ENCODE data around the gene MARF1. TPM values are rescaled to one million over a fixed set of nuclear protein-coding genes. Genes with fewer than 3 reads are reported as not detected.
A peak's percentile ranks its signal among the peaks of the same experiment; 100 is the strongest.
"Not testable (repeated sequence)": the region's sequence is repeated elsewhere in the genome, so short reads cannot be mapped to it uniquely, and the experiment has no call there.

MARF1 gene
- polyA plus RNA-seq, 1 experiment, result 31.6 TPM

- POLR2A ChIA-PET, result interaction anchor here (0.7 to 2.1 kb wide), 5 partner anchors 10 to 57 kb away, joined by 3 to 10 read pairs (median 4); partner anchors contain the start of gene MARF1
- Histone ChIP-seq H3K27me3 (ENCODE audit: control insufficient read depth, insufficient read depth, low read length) (no peaks in the 10 kb centered on the region), H3K9me3 (ENCODE audit: control insufficient read depth, insufficient read depth, low read length) (no peaks in the 10 kb centered on the region), H3K4me3 (ENCODE audit: low read depth, low read length) (no peak overlapping the region), H3K27ac (ENCODE audit: low read depth, low read length) (no peak overlapping the region)
- no peak for TF ChIP-seq CTCF (IDR thresholded peaks at IDR 0.05; ENCODE audit: low read depth, low read length)
- CTCF ChIA-PET, result interaction anchor here (0.8 to 1.4 kb wide), 3 partner anchors 10 to 29 kb away, joined by 3 to 6 read pairs (median 4); partner anchors contain the start of gene MARF1
- peak; percentile 90 for DNase-seq (ENCODE audit: low read depth, low spot score)
These were observed 10.3 kb upstream of the MARF1 start for GRCh38 chr16:15653227-15653626.

DNA sequence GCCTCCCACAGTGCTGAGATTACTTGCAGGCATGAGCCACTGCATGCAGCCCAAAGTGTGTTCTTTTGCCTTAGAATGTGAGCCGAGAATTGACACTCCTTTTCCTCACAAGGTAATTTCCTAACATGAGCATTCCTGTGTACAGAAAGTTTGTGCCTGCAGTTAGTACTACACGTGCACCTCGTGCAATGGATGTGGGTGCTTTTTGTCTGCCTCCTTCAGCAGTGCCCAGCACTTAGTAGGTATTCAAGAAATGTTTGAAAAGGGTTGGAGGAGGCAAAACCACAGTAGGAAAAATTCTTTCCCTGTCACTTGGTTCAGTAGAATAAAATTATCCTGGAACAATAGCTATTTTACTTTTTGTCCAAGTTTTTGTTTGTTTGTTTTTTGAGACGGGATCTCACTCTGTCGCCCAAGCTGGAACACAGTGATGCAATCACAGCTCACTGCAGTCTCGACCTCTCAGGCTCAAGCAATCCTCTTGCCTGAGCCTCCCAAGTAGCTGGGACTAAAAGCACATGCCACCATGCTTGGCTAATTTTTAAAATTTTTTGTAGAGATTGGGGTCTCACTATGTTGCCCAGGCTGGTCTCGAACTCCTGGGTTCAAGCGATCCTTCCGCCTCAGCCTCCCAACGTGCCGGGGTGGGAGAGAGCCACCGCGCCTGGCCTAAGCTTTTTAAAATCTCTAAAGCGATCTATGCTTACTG is 9.5 kb upstream of the MARF1 start:
- Histone ChIP-seq H3K9me3 (ENCODE audit: control insufficient read depth, insufficient read depth, low read length) (no peaks in the 10 kb centered on the region), H3K4me3 (ENCODE audit: low read depth, low read length) (no peak overlapping the region), H3K27me3 (ENCODE audit: control insufficient read depth, insufficient read depth, low read length) (no peaks in the 10 kb centered on the region), H3K27ac (ENCODE audit: low read depth, low read length) (peak overlapping the region; percentile 12)
- ChIA-PET CTCF (interaction anchor here (0.6 to 1.4 kb wide), 4 partner anchors 9 to 820 kb away, joined by 3 to 6 read pairs (median 4); partner anchors contain the start of gene MARF1), POLR2A (interaction anchor here (1.2 to 2.1 kb wide), 3 partner anchors 9 to 21 kb away, joined by 3 to 10 read pairs (median 4); partner anchors contain the start of gene MARF1)
- DNase-seq (ENCODE audit: low read depth, low spot score), result no peak
- TF ChIP-seq CTCF (IDR thresholded peaks at IDR 0.05; ENCODE audit: low read depth, low read length), result no peak

- TF ChIP-seq CTCF (IDR thresholded peaks at IDR 0.05; ENCODE audit: low read depth, low read length), result no peak
- Histone ChIP-seq H3K27ac (ENCODE audit: low read depth, low read length) (peak overlapping the region; percentile 39), H3K27me3 (ENCODE audit: control insufficient read depth, insufficient read depth, low read length) (no peaks in the 10 kb centered on the region), H3K4me3 (ENCODE audit: low read depth, low read length) (peak overlapping the region; percentile 86), H3K9me3 (ENCODE audit: control insufficient read depth, insufficient read depth, low read length) (no peaks in the 10 kb centered on the region)
- POLR2A ChIA-PET, result no interaction called here
- CTCF ChIA-PET, result interaction anchor here (1.2 kb wide), 2 partner anchors 31 to 53 kb away, joined by 3 read pairs; no protein-coding TSS in a partner anchor
- no peak for DNase-seq (ENCODE audit: low read depth, low spot score)
These were observed 7.8 kb upstream of the MARF1 start for GRCh38 chr16:15650698-15651171.

DNA sequence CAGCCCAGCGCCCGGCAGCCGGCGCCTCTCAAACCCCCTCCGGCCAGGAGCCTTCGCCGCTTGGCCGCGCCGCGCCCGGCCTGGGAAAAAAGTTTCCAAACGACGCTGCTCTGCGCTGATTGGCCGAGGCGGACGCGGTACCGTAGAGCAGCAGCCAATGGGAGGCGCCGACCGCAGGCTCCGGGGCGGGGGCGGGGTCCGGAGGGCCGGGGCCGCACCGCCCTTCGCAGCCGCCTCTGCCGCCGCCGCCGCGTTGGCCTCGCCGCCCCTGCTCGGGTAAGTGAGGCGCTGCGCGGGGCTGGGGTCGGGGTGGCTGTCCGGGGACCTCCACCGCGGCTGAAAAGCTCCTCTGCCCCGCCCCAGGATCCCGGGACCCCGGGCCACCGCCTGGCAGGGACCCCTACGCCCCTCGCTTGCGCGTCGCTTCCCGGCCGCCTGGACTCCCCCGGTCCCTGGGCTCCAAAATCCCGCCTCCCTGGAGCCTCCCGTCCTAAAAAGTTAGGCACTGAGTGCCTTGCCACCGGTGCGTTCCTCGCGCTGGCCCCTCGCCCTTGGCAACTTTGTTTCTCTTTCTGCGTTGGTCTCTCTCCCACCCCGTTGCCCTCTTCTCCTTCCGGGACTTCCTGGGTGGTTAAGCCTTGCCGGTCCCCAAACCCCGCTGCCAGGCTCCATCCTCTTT is 7.2 kb upstream of the MARF1 start, which contains the start of gene NDE1:
NDE1 (plus strand) TSS at position 227 of the 679 bp plus-strand sequence. CDS start 14,534 bp downstream, outside the sequence.
- H3K27ac ChIP-seq (ENCODE audit: low read depth, low read length), result peak within 1 kb of the TSS; percentile 39
- H3K4me3 ChIP-seq (ENCODE audit: low read depth, low read length), result peak within 1 kb of the TSS; percentile 86
- no peaks in the 10 kb centered on the region for H3K27me3 ChIP-seq (ENCODE audit: control insufficient read depth, insufficient read depth, low read length)
- ChIA-PET CTCF (interaction anchor here (1.2 kb wide), 2 partner anchors 32 to 53 kb away, joined by 3 read pairs; no protein-coding TSS in a partner anchor), POLR2A (no interaction called here)
- no peaks in the 10 kb centered on the region for H3K9me3 ChIP-seq (ENCODE audit: control insufficient read depth, insufficient read depth, low read length)
- peak; percentile 56 for DNase-seq (ENCODE audit: low read depth, low spot score)
- no peak for TF ChIP-seq CTCF (IDR thresholded peaks at IDR 0.05; ENCODE audit: low read depth, low read length)

GRCh38 chr16:15649727-15650018 is 6.7 kb upstream of the MARF1 start:
- DNase-seq (ENCODE audit: low read depth, low spot score), result no peak
- POLR2A ChIA-PET, result no interaction called here
- CTCF ChIA-PET, result no interaction called here
- Histone ChIP-seq H3K27ac (ENCODE audit: low read depth, low read length) (no peak overlapping the region), H3K27me3 (ENCODE audit: control insufficient read depth, insufficient read depth, low read length) (no peaks in the 10 kb centered on the region), H3K4me3 (ENCODE audit: low read depth, low read length) (peak overlapping the region; percentile 52), H3K9me3 (ENCODE audit: control insufficient read depth, insufficient read depth, low read length) (no peaks in the 10 kb centered on the region)
- no peak for TF ChIP-seq CTCF (IDR thresholded peaks at IDR 0.05; ENCODE audit: low read depth, low read length)

- POLR2A ChIA-PET; H3K27me3 ChIP-seq (ENCODE audit: control insufficient read depth, insufficient read depth, low read length); H3K9me3 ChIP-seq (ENCODE audit: control insufficient read depth, insufficient read depth, low read length); CTCF ChIA-PET; DNase-seq (ENCODE audit: low read depth, low spot score); H3K4me3 ChIP-seq (ENCODE audit: low read depth, low read length); H3K27ac ChIP-seq (ENCODE audit: low read depth, low read length): not testable (repeated sequence)
These were observed 6.4 kb upstream of the MARF1 start for GRCh38 chr16:15649311-15649710.

All from AG04450 (cell line).